Immature natural killer cell (primary cell): Measurements from ENCODE around the gene APOBEC3B. TPM values are rescaled to one million over a fixed set of nuclear protein-coding genes. Genes with fewer than 3 reads are reported as not detected.
"Not testable (repeated sequence)": the region's sequence is repeated elsewhere in the genome, so short reads cannot be mapped to it uniquely, and the experiment has no call there.

Source experiments
- DNase-seq, 3 donors: peaks; one replicate each; pipeline ENCODE4 v3.0.0; 2022; ENCODE audit warnings: mixed read lengths in 1 of 3
- H3K27ac Mint-ChIP-seq, 6 donors: one replicate each; pipeline ENCODE4 v1.8.0; 2020; ENCODE audit warnings: mixed read lengths in 6 of 6, mild to moderate bottlenecking in 5 of 6, inconsistent platforms in 4 of 6, moderate library complexity in 3 of 6
- H3K27me3 Mint-ChIP-seq, 3 donors: one replicate each; pipeline ENCODE4 v1.8.0; 2020 to 2021; ENCODE audit warnings: low read depth in 3 of 3, mild to moderate bottlenecking in 3 of 3, mixed read lengths in 3 of 3, moderate library complexity in 3 of 3, inconsistent platforms in 1 of 3
- H3K36me3 Mint-ChIP-seq, 3 donors: one replicate each; pipeline ENCODE4 v1.8.0; 2020; ENCODE audit warnings: mixed read lengths in 3 of 3, inconsistent platforms in 2 of 3, mild to moderate bottlenecking in 2 of 3
- H3K4me1 Mint-ChIP-seq, 2 donors: one replicate each; pipeline ENCODE4 v1.8.0; 2020; ENCODE audit warnings: inconsistent platforms in 2 of 2, mild to moderate bottlenecking in 2 of 2, mixed read lengths in 2 of 2, moderate library complexity in 1 of 2
- H3K4me3 Mint-ChIP-seq, 5 donors: one replicate each; pipeline ENCODE4 v1.8.0; 2020; ENCODE audit warnings: mild to moderate bottlenecking in 5 of 5, mixed read lengths in 5 of 5, inconsistent platforms in 3 of 5, moderate library complexity in 3 of 5
- H3K9me3 Mint-ChIP-seq, 6 donors: one replicate each; pipeline ENCODE4 v1.8.0; 2020; ENCODE audit warnings: mild to moderate bottlenecking in 6 of 6, mixed read lengths in 6 of 6, inconsistent platforms in 4 of 6, moderate library complexity in 3 of 6
- polyA plus RNA-seq, 3 donors: library from polyadenylated mRNA; unstranded; fragments of 300-500 nt; fragmentation: Illumina TruSeq; gene quantifications; one replicate each; pipeline ENCODE4 v1.2.3, GENCODE V29; 2021

APOBEC3B gene
- polyA plus RNA-seq, 3 donors from 2014 or later = 2.0 to 3.9 (median 3.3) TPM

GRCh38 chr22:39007177-39007576 lies 25.0 kb downstream of the APOBEC3B start:
- Mint-ChIP-seq H3K4me3 (no peak overlapping the region), H3K27me3 (peaks cover 0 to 6% (median 2%) of the 10 kb centered on the region in 3 donors), H3K9me3 (no peaks in the 10 kb centered on the region), H3K27ac (no peak overlapping the region), H3K36me3 (no peaks in the 10 kb centered on the region), H3K4me1 (peaks cover 18 to 20% of the 10 kb centered on the region in 2 donors)
- no peak for DNase-seq

- not testable (repeated sequence) for DNase-seq, H3K9me3 Mint-ChIP-seq, H3K36me3 Mint-ChIP-seq, H3K27me3 Mint-ChIP-seq, H3K4me3 Mint-ChIP-seq
- H3K27ac Mint-ChIP-seq = peak overlapping the region in 1 of 6 donors; percentile 13
- H3K4me1 Mint-ChIP-seq = peaks cover 19 to 23% of the 10 kb centered on the region in 2 donors
These were observed 26.2 kb downstream of the APOBEC3B start for GRCh38 chr22:39008271-39008850.

- peak overlapping the region in 3 of 6 donors; percentile 40 to 47 (median 46) for H3K27ac Mint-ChIP-seq
- H3K9me3 Mint-ChIP-seq = no peaks in the 10 kb centered on the region
- no peak for DNase-seq
- H3K36me3 Mint-ChIP-seq = no peaks in the 10 kb centered on the region
- peaks cover 36 to 41% of the 10 kb centered on the region in 2 donors for H3K4me1 Mint-ChIP-seq
- peaks cover 0 to 3% (median 2%) of the 10 kb centered on the region in 3 donors for H3K27me3 Mint-ChIP-seq
- H3K4me3 Mint-ChIP-seq = no peak overlapping the region
These were observed 28.8 kb downstream of the APOBEC3B start for GRCh38 chr22:39010946-39011345.

GRCh38 chr22:39012533-39013511 lies 30.7 kb downstream of the APOBEC3B start:
- H3K9me3 Mint-ChIP-seq = no peaks in the 10 kb centered on the region
- H3K36me3 Mint-ChIP-seq = no peaks in the 10 kb centered on the region
- H3K4me3 Mint-ChIP-seq = peak overlapping the region; percentile 36 to 97 (median 66)
- DNase-seq = no peak
- H3K4me1 Mint-ChIP-seq = peaks cover 41 to 42% of the 10 kb centered on the region in 2 donors
- H3K27ac Mint-ChIP-seq = peak overlapping the region; percentile 88 to 99 (median 92)
- H3K27me3 Mint-ChIP-seq = peaks cover 0 to 3% (median 2%) of the 10 kb centered on the region in 3 donors

- not testable (repeated sequence) for H3K36me3 Mint-ChIP-seq, H3K27me3 Mint-ChIP-seq, DNase-seq, H3K9me3 Mint-ChIP-seq
- peak overlapping the region; percentile 93 to 99 (median 94) for H3K4me3 Mint-ChIP-seq
- peaks cover 40 to 44% of the 10 kb centered on the region in 2 donors for H3K4me1 Mint-ChIP-seq
- peak overlapping the region; percentile 92 to 99 (median 96) for H3K27ac Mint-ChIP-seq
These were observed 31.4 kb downstream of the APOBEC3B start for GRCh38 chr22:39013561-39013941.

GRCh38 chr22:39013942-39014722 lies 32.0 kb downstream of the APOBEC3B start, which contains the start of gene APOBEC3C:
APOBEC3C (plus strand) TSS chr22:39014257; CDS start chr22:39014363, 106 bp downstream.
- Mint-ChIP-seq H3K4me3 (peak within 1 kb of the TSS; percentile 93 to 99 (median 94)), H3K4me1 (peaks cover 44 to 46% of the 10 kb centered on the region in 2 donors), H3K36me3 (peaks cover 2 to 4% (median 3%) of the 10 kb centered on the region in 3 donors), H3K27me3 (peaks cover 0 to 4% (median 3%) of the 10 kb centered on the region in 3 donors), H3K9me3 (no peaks in the 10 kb centered on the region), H3K27ac (peak within 1 kb of the TSS; percentile 92 to 99 (median 96))
- peak; percentile 81 to 84 (median 81) for DNase-seq

- H3K9me3 Mint-ChIP-seq, H3K27me3 Mint-ChIP-seq, DNase-seq, H3K36me3 Mint-ChIP-seq: not testable (repeated sequence)
- Mint-ChIP-seq H3K4me1 (peaks cover 46 to 48% of the 10 kb centered on the region in 2 donors), H3K27ac (peak overlapping the region; percentile 92 to 99 (median 96)), H3K4me3 (peak overlapping the region; percentile 93 to 99 (median 94))
These were observed 32.6 kb downstream of the APOBEC3B start for GRCh38 chr22:39014723-39015121.

- Mint-ChIP-seq H3K27ac (peak overlapping the region in 5 of 6 donors; percentile 31 to 82 (median 58)), H3K4me1 (peaks cover 59 to 61% of the 10 kb centered on the region in 2 donors)
These were observed 34.4 kb downstream of the APOBEC3B start for GRCh38 chr22:39016592-39016991.

GRCh38 chr22:39017596-39018365 lies 35.6 kb downstream of the APOBEC3B start:
- H3K4me3 Mint-ChIP-seq = peak overlapping the region in 2 of 5 donors; percentile 50 to 64
- no peak for DNase-seq
- H3K36me3 Mint-ChIP-seq = peaks cover 4 to 13% (median 5%) of the 10 kb centered on the region in 3 donors
- H3K27ac Mint-ChIP-seq = peak overlapping the region in 5 of 6 donors; percentile 48 to 71 (median 67)
- H3K27me3 Mint-ChIP-seq = peaks cover 4 to 12% (median 8%) of the 10 kb centered on the region in 3 donors
- H3K4me1 Mint-ChIP-seq = peaks cover 65 to 66% of the 10 kb centered on the region in 2 donors
- no peaks in the 10 kb centered on the region for H3K9me3 Mint-ChIP-seq

More at GRCh38 chr22:39016592-39016991, 34.4 kb downstream of the APOBEC3B start:
- peak overlapping the region; percentile 18 to 50 (median 44) for H3K4me3 Mint-ChIP-seq
- peaks cover 4 to 10% (median 5%) of the 10 kb centered on the region in 3 donors for H3K36me3 Mint-ChIP-seq
- H3K9me3 Mint-ChIP-seq = no peaks in the 10 kb centered on the region
- peaks cover 4 to 8% (median 8%) of the 10 kb centered on the region in 3 donors for H3K27me3 Mint-ChIP-seq
- no peak for DNase-seq

- Mint-ChIP-seq H3K36me3 (peaks cover 9 to 24% (median 9%) of the 10 kb centered on the region in 3 donors), H3K4me1 (peaks cover 62 to 64% of the 10 kb centered on the region in 2 donors), H3K4me3 (peak overlapping the region; percentile 90 to 95 (median 94)), H3K27ac (peak overlapping the region; percentile 94 to 98 (median 96))
- not testable (repeated sequence) for H3K9me3 Mint-ChIP-seq, H3K27me3 Mint-ChIP-seq
- peak in 1 of 3 donors; percentile 17 for DNase-seq
These were observed 38.0 kb downstream of the APOBEC3B start for GRCh38 chr22:39020021-39020651.

- no peak for DNase-seq
- Mint-ChIP-seq H3K27me3 (peaks cover 4 to 8% (median 8%) of the 10 kb centered on the region in 3 donors), H3K36me3 (peaks cover 9 to 24% (median 9%) of the 10 kb centered on the region in 3 donors), H3K4me3 (peak overlapping the region; percentile 90 to 95 (median 94)), H3K9me3 (no peaks in the 10 kb centered on the region), H3K27ac (peak overlapping the region; percentile 94 to 98 (median 96)), H3K4me1 (peaks cover 59 to 70% of the 10 kb centered on the region in 2 donors)
These were observed 39.6 kb downstream of the APOBEC3B start for GRCh38 chr22:39021552-39022250.
